HepG2 (cell line): ENCODE results near the gene PLA2G12A. TPM values are rescaled to one million over a fixed set of nuclear protein-coding genes. Genes with fewer than 3 reads are reported as not detected.

Experiments used
- ATAC-seq: fragments of 200-7000 bp; cut with Tn5 transposase; 3 replicates; pipeline ENCODE4 v1.9.1; 2020; ENCODE audit warnings: mild to moderate bottlenecking, moderate library complexity
- BruUV-seq: library from RNA; stranded (reverse); fragments of 400-500 nt; replicated peaks from 2 replicates; lab custom pipeline; 2021; lab: Mats Ljungman, UMichigan
- CTCF ChIA-PET: fragments of 300-600 bp; formaldehyde crosslinking; extraction: SDS; loops from one replicate; lab custom pipeline; 2021; ENCODE audit warnings: low total read pairs, inconsistent platforms, low intra/inter-chr PET ratio; lab: Yijun Ruan, JAX
- POLR2A ChIA-PET: fragments of 350-600 bp; sonication (Branson Sonifier 250); formaldehyde crosslinking; loops from one replicate; lab custom pipeline; 2020; ENCODE audit warnings: antibody characterized with exemption, inconsistent platforms; lab: Yijun Ruan, JAX
- DNase-seq: peaks from one replicate; pipeline ENCODE4 v3.0.0-alpha.2; 2015; ENCODE audit warnings: low spot score
- FAIRE-seq: peaks from 3 replicates; lab custom pipeline; 2011; peaks lifted over from hg19 to GRCh38; lab: Jason Lieb, UNC
- H2AFZ ChIP-seq: one replicate; pipeline ENCODE4 v1.6.1; 2011; ENCODE audit warnings: low read length, inconsistent platforms
- H3K27ac ChIP-seq: fragments of 300-600 bp; 3 replicates; pipeline ENCODE4 v1.8.0; 2011; ENCODE audit warnings: mixed run types, mild to moderate bottlenecking, mixed read lengths, low read length, inconsistent platforms; ENCODE audit not compliant: insufficient read depth; ENCODE audit errors: extremely low read length
- H3K27me3 ChIP-seq, 2 experiments: fragments of 200-600 bp in 1 of 2; 2 replicates in 1 of 2; 3 replicates in 1 of 2; pipeline versions ENCODE4 v1.6.0 to v1.8.0; 2011; ENCODE audit warnings: low read length in 2 of 2, mild to moderate bottlenecking in 2 of 2, moderate library complexity in 2 of 2, inconsistent platforms in 1 of 2; ENCODE audit not compliant: insufficient read depth in 2 of 2, control insufficient read depth in 1 of 2
- H3K36me3 ChIP-seq, 2 experiments: fragments of 200-600 bp in 1 of 2; replicated peaks in 1 of 2; 2 replicates in 1 of 2; 3 replicates in 1 of 2; pipeline versions ENCODE4 v1.5.1 to v1.8.0; 2011; ENCODE audit warnings: low read length in 2 of 2, inconsistent platforms in 1 of 2; ENCODE audit not compliant: insufficient read depth in 2 of 2, control insufficient read depth in 1 of 2
- H3K4me1 ChIP-seq: 2 replicates; pipeline ENCODE4 v1.5.1; 2012; ENCODE audit warnings: low read length, inconsistent platforms; ENCODE audit not compliant: insufficient read depth
- H3K4me2 ChIP-seq: 2 replicates; pipeline ENCODE4 v1.6.0; 2011; ENCODE audit warnings: low read depth, low read length, inconsistent platforms
- H3K4me3 ChIP-seq, 3 experiments: fragments of 200-600 bp in 1 of 3; sonication (generic), shearing (Covaris generic) in 1 of 3; replicated peaks in 1 of 3; 2 replicates each; pipeline ENCODE4 v1.5.1; 2011 to 2016; ENCODE audit warnings: low read length in 3 of 3, inconsistent platforms in 2 of 3, low read depth in 2 of 3, mild to moderate bottlenecking in 2 of 3, control low read depth in 1 of 3, mixed read lengths in 1 of 3; ENCODE audit not compliant: insufficient read depth in 1 of 3
- H3K79me2 ChIP-seq: one replicate; pipeline ENCODE4 v1.6.1; 2011; ENCODE audit warnings: low read length, inconsistent platforms; ENCODE audit not compliant: insufficient read depth
- H3K9ac ChIP-seq: 2 replicates; pipeline ENCODE4 v1.6.0; 2011; ENCODE audit warnings: mild to moderate bottlenecking, low read depth, low read length, inconsistent platforms; ENCODE audit not compliant: insufficient read depth
- H3K9me3 ChIP-seq: 2 replicates; pipeline ENCODE4 v1.5.1; 2012; ENCODE audit warnings: mild to moderate bottlenecking, low read length
- H4K20me1 ChIP-seq: 2 replicates; pipeline ENCODE4 v1.6.0; 2011; ENCODE audit warnings: inconsistent platforms, mild to moderate bottlenecking, low read length, moderate library complexity; ENCODE audit not compliant: insufficient read depth
- ATF7 ChIP-seq, 2 experiments: fragments of 450-650 bp in 1 of 2; sonication (generic) in 1 of 2; formaldehyde crosslinking in 1 of 2; IDR thresholded peaks; 2 replicates each; pipeline versions ENCODE4 v1.4.0 to v1.6.1; 2016 to 2020; ENCODE audit warnings: antibody characterized with exemption in 1 of 2, mild to moderate bottlenecking in 1 of 2, missing genetic modification reagents in 1 of 2
- BORCS8-MEF2B ChIP-seq: sonication (generic); formaldehyde crosslinking; IDR thresholded peaks from 2 replicates; pipeline ENCODE4 v1.8.0; 2022; ENCODE audit warnings: mild to moderate bottlenecking, missing genetic modification reagents
- ERF ChIP-seq: IDR thresholded peaks from 2 replicates; pipeline ENCODE4 v1.6.1; 2018; ENCODE audit warnings: missing biosample characterization, missing genetic modification reagents
- NR2F1 ChIP-seq, 2 experiments: fragments of 450-650 bp in 1 of 2; formaldehyde crosslinking in 1 of 2; IDR thresholded peaks; 2 replicates each; pipeline versions ENCODE4 v1.5.0 to v1.6.1; 2016 to 2020; ENCODE audit warnings: mild to moderate bottlenecking in 1 of 2, missing compliant biosample characterization in 1 of 2, missing genetic modification reagents in 1 of 2, moderate library complexity in 1 of 2
- PRMT3 ChIP-seq: sonication (generic); formaldehyde crosslinking; IDR thresholded peaks from 2 replicates; pipeline ENCODE4 v1.8.1; 2022; ENCODE audit warnings: low read depth, mild to moderate bottlenecking, moderate library complexity, missing genetic modification reagents, borderline replicate concordance
- RBAK ChIP-seq: sonication (generic); formaldehyde crosslinking; IDR thresholded peaks from 2 replicates; pipeline ENCODE4 v1.5.1; 2020; ENCODE audit warnings: mild to moderate bottlenecking, missing genetic modification reagents
- RFXAP ChIP-seq: sonication (generic); formaldehyde crosslinking; IDR thresholded peaks from 2 replicates; pipeline ENCODE4 v1.4.0; 2020; ENCODE audit warnings: missing genetic modification reagents, borderline replicate concordance
- ZNF644 ChIP-seq: IDR thresholded peaks from 2 replicates; pipeline ENCODE4 v1.6.1; 2016; ENCODE audit warnings: low read depth
- ZNF652 ChIP-seq: IDR thresholded peaks from 2 replicates; pipeline ENCODE4 v1.6.1; 2016; ENCODE audit warnings: low read depth, borderline replicate concordance
- ZNF775 ChIP-seq: sonication (generic); formaldehyde crosslinking; IDR thresholded peaks from 2 replicates; pipeline ENCODE4 v1.4.0; 2020; ENCODE audit warnings: missing genetic modification reagents, mild to moderate bottlenecking, moderate library complexity, borderline replicate concordance
- WGBS: methylation state at CpG from one replicate; pipeline ENCODE4 v1.1.6; 2017; ENCODE audit warnings: low lambda C conversion rate; 5-methylcytosine and 5-hydroxymethylcytosine counted together
- in situ Hi-C: cut with HindIII; loops from 2 replicates; pipeline ENCODE4 v1.10.0; 2017; ENCODE audit warnings: low pct_unique_long_range_greater_than_20kb; ENCODE audit not compliant: extremely low pct_ligation_motif_present
- intact Hi-C: fragments of 100-400 bp; cut with micrococcal nuclease; formaldehyde crosslinking; loops from one replicate; pipeline ENCODE4 v1.10.0; 2022; ENCODE audit not compliant: unreplicated experiment
- polyA plus RNA-seq, 8 experiments: library from polyadenylated mRNA; depleted of rRNA in 3 of 8; stranded (reverse) in 7 of 8; unstranded in 1 of 8; fragments of >200 nt; fragmentation: Illumina TruSeq in 4 of 8; extraction: Trizol in 4 of 8; gene quantifications; 2 replicates each; pipeline versions ENCODE4 v1.2.1 to v1.2.3, GENCODE V29; 2011 to 2016; ENCODE audit warnings: low read depth in 4 of 8, missing spikeins in 1 of 8, mixed read lengths in 1 of 8; ENCODE audit not compliant: insufficient read depth in 1 of 8
- total RNA-seq, 5 experiments: library from RNA; depleted of rRNA; stranded (reverse); fragments of >200 nt; fragmentation: Illumina TruSeq; extraction: Trizol; gene quantifications; 2 replicates each; pipeline ENCODE4 v1.2.3, GENCODE V29; 2016; ENCODE audit warnings: low read depth in 1 of 5
- TF ChIP-seq, protein P1 (sequence below): sonication (generic); formaldehyde crosslinking; IDR thresholded peaks from 2 replicates; pipeline ENCODE4 v1.8.1; 2023; ENCODE audit warnings: mild to moderate bottlenecking, missing genetic modification reagents
- TF ChIP-seq, protein P2 (sequence below): sonication (generic); formaldehyde crosslinking; IDR thresholded peaks from 2 replicates; pipeline ENCODE4 v1.4.0; 2020; ENCODE audit warnings: missing genetic modification reagents
- TF ChIP-seq, protein P3 (sequence below): IDR thresholded peaks from 2 replicates; pipeline ENCODE4 v1.6.1; 2016; ENCODE audit warnings: control low read depth
- TF ChIP-seq, protein P4 (sequence below): sonication (generic); formaldehyde crosslinking; IDR thresholded peaks from 2 replicates; pipeline ENCODE4 v1.5.1; 2020; ENCODE audit warnings: missing genetic modification reagents, mild to moderate bottlenecking, borderline replicate concordance
- TF ChIP-seq, protein P5 (sequence below): sonication (generic); formaldehyde crosslinking; IDR thresholded peaks from 2 replicates; pipeline ENCODE4 v1.4.0; 2020; ENCODE audit warnings: missing genetic modification reagents

PLA2G12A gene
- total and polyA plus RNA-seq, 2 of the 13 experiments (the other 11 are each of a cell fraction or from before 2014, with no cell fraction given): 61.2 to 64.0 TPM

DNA sequence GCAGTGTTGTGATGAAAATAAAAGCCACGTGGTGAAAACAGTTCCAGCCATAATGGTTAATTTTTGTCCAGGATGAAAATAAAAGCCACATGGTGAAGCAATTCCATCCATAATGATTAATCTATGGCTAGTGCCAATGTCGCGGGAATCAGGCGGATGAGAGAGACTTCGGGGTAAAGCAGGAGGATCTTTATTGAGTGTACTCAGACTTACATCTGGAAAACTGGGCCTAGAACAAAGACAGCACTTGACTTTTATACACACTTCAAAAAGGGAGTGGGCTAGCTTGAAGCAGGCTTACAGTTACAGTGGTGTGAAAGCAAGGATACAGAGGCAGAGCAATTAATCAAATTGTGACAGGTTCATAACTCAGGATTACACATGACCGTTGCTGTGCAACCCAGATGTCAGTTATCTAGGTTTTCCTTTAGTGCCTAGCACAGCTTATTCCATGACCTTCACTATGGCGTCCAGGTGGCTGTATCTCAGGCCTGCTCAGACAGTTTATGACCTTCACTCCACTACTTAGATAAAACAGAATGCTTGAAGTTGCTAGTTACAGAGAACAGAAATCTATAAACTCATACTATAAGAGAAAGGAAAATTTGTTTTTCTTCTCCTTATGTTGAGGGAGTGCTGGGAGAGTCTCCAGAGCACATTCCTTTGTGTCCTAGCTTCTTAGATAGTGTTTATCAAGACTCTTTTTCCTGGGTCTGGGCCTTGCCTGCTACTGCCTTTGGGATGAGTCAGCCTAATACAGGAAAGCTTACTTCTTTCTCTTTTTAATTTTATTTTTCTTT is 5.9 kb upstream of the PLA2G12A start (continued):
- TF ChIP-seq BORCS8-MEF2B: no peak
- TF ChIP-seq, protein P1, sequence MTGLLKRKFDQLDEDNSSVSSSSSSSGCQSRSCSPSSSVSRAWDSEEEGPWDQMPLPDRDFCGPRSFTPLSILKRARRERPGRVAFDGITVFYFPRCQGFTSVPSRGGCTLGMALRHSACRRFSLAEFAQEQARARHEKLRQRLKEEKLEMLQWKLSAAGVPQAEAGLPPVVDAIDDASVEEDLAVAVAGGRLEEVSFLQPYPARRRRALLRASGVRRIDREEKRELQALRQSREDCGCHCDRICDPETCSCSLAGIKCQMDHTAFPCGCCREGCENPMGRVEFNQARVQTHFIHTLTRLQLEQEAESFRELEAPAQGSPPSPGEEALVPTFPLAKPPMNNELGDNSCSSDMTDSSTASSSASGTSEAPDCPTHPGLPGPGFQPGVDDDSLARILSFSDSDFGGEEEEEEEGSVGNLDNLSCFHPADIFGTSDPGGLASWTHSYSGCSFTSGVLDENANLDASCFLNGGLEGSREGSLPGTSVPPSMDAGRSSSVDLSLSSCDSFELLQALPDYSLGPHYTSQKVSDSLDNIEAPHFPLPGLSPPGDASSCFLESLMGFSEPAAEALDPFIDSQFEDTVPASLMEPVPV: no peak
- no peak for TF ChIP-seq ZNF775
- TF ChIP-seq RBAK: no peak
- TF ChIP-seq, protein P2, sequence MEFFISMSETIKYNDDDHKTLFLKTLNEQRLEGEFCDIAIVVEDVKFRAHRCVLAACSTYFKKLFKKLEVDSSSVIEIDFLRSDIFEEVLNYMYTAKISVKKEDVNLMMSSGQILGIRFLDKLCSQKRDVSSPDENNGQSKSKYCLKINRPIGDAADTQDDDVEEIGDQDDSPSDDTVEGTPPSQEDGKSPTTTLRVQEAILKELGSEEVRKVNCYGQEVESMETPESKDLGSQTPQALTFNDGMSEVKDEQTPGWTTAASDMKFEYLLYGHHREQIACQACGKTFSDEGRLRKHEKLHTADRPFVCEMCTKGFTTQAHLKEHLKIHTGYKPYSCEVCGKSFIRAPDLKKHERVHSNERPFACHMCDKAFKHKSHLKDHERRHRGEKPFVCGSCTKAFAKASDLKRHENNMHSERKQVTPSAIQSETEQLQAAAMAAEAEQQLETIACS (CRISPR knock-in tag): no peak
- TF ChIP-seq, protein P3, sequence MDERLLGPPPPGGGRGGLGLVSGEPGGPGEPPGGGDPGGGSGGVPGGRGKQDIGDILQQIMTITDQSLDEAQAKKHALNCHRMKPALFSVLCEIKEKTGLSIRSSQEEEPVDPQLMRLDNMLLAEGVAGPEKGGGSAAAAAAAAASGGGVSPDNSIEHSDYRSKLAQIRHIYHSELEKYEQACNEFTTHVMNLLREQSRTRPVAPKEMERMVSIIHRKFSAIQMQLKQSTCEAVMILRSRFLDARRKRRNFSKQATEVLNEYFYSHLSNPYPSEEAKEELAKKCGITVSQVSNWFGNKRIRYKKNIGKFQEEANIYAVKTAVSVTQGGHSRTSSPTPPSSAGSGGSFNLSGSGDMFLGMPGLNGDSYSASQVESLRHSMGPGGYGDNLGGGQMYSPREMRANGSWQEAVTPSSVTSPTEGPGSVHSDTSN (CRISPR knock-in tag): no peak

DNA sequence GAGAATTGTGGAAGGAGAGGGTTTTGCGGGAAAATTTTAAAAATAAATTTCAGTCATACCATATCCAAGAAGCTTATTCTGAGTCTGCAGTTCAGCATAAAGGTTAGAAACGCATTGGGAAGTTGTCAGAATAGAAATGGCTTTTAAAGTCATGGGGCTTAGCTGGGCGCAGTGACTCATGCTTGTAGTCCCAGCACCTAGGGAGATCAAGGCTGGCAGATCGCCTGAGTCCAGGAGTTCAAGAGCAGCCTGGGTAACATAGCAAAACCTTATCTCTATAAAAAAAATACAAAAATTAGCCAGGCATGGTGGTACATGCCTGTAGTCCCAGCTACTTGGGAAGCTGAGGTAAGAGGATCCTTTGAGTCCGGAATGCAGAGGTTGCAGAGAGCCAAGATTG is 3.9 kb upstream of the PLA2G12A start:
- ChIA-PET CTCF (no interaction called here), POLR2A (no interaction called here)
- H3K27me3 ChIP-seq: no peaks in the 10 kb centered on the region; a peak in 2 of 5 replicates
- H3K4me1 ChIP-seq: no peaks in the 10 kb centered on the region
- no peaks in the 10 kb centered on the region; a peak in 1 of 5 replicates for H3K36me3 ChIP-seq
- WGBS: 98% methylated on average over 5 of the region's 5 CpGs
- no peak overlapping the region for H2AFZ ChIP-seq
- no peak for DNase-seq
- no peaks in the 10 kb centered on the region for H4K20me1 ChIP-seq
- H3K9me3 ChIP-seq: no peaks in the 10 kb centered on the region
- H3K9ac ChIP-seq: no peak overlapping the region
- H3K79me2 ChIP-seq: no peaks in the 10 kb centered on the region
- intact Hi-C loops: no loop called here
- ATAC-seq: no peak
- in situ Hi-C loops: no loop called here
- FAIRE-seq: no peak
- H3K4me3 ChIP-seq: no peak overlapping the region
- BruUV-seq: no TSS peak
- H3K27ac ChIP-seq: no peak overlapping the region
- H3K4me2 ChIP-seq: no peak overlapping the region
- TF ChIP-seq ZNF644 (CRISPR knock-in tag) (no peak), ATF7 (IDR thresholded peaks at IDR 0.05) (no peak), ATF7 (CRISPR knock-in tag; IDR thresholded peaks at IDR 0.05) (no peak), RFXAP (CRISPR knock-in tag) (no peak), PRMT3 (CRISPR knock-in tag) (no peak), ERF (CRISPR knock-in tag) (no peak), NR2F1 (CRISPR knock-in tag; IDR thresholded peaks at IDR 0.05) (no peak), ZNF652 (CRISPR knock-in tag) (no peak)
- TF ChIP-seq, protein P4, sequence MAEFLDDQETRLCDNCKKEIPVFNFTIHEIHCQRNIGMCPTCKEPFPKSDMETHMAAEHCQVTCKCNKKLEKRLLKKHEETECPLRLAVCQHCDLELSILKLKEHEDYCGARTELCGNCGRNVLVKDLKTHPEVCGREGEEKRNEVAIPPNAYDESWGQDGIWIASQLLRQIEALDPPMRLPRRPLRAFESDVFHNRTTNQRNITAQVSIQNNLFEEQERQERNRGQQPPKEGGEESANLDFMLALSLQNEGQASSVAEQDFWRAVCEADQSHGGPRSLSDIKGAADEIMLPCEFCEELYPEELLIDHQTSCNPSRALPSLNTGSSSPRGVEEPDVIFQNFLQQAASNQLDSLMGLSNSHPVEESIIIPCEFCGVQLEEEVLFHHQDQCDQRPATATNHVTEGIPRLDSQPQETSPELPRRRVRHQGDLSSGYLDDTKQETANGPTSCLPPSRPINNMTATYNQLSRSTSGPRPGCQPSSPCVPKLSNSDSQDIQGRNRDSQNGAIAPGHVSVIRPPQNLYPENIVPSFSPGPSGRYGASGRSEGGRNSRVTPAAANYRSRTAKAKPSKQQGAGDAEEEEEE (CRISPR knock-in tag): no peak
- TF ChIP-seq, protein P5, sequence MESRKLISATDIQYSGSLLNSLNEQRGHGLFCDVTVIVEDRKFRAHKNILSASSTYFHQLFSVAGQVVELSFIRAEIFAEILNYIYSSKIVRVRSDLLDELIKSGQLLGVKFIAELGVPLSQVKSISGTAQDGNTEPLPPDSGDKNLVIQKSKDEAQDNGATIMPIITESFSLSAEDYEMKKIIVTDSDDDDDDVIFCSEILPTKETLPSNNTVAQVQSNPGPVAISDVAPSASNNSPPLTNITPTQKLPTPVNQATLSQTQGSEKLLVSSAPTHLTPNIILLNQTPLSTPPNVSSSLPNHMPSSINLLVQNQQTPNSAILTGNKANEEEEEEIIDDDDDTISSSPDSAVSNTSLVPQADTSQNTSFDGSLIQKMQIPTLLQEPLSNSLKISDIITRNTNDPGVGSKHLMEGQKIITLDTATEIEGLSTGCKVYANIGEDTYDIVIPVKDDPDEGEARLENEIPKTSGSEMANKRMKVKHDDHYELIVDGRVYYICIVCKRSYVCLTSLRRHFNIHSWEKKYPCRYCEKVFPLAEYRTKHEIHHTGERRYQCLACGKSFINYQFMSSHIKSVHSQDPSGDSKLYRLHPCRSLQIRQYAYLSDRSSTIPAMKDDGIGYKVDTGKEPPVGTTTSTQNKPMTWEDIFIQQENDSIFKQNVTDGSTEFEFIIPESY (CRISPR knock-in tag): no peak
